Upper lobe of right lung (tissue), 1 donor: Measurements from ENCODE around the gene RFX3. TPM values are rescaled to one million over a fixed set of nuclear protein-coding genes. Genes with fewer than 3 reads are reported as not detected.
A peak's percentile ranks its signal among the peaks of the same experiment; 100 is the strongest.

ENCODE experiments used
- ATAC-seq: fragments of 200-7000 bp; cut with Tn5 transposase; one replicate; pipeline ENCODE4 v1.9.1; 2020; ENCODE audit warnings: mild to moderate bottlenecking, moderate library complexity
- DNase-seq: peaks from one replicate; pipeline ENCODE4 v3.0.0-alpha.2; 2020
- H3K27ac ChIP-seq: fragments of 200-600 bp; one replicate; pipeline ENCODE4 v1.8.0; 2022
- H3K27me3 ChIP-seq: fragments of 200-600 bp; one replicate; pipeline ENCODE4 v1.8.0; 2022; ENCODE audit warnings: mild to moderate bottlenecking
- H3K36me3 ChIP-seq: fragments of 200-600 bp; one replicate; pipeline ENCODE4 v1.8.0; 2022
- H3K4me1 ChIP-seq: fragments of 200-600 bp; one replicate; pipeline ENCODE4 v1.8.0; 2022
- H3K4me3 ChIP-seq: fragments of 200-600 bp; one replicate; pipeline ENCODE4 v1.8.0; 2022; ENCODE audit warnings: mild to moderate bottlenecking
- H3K9me3 ChIP-seq: fragments of 200-600 bp; one replicate; pipeline ENCODE4 v1.8.0; 2022
- intact Hi-C: fragments of 100-400 bp; cut with DNase I; formaldehyde crosslinking; loops from one replicate; pipeline ENCODE4 v1.11.0; 2022
- total RNA-seq: library from RNA; stranded (reverse); fragmentation: NEBNext Ultra II Directional; extraction: Animal tissue kit (Norgen Biotek cat#: 25700); gene quantifications from one replicate; pipeline ENCODE4 v1.2.1, GENCODE V29; 2021
- TF ChIP-seq, protein P1 (sequence below): fragments of 200-600 bp; IDR thresholded peaks from one replicate; pipeline ENCODE4 v1.8.0; 2022; ENCODE audit warnings: antibody characterized with exemption
- donor health status: DM: no; HTN: yes; CAD: no; lungs with severe emphysema.

The RFX3 gene
- total RNA-seq, 1 donor from 2014 or later: 13.8 TPM

- H3K4me1 ChIP-seq: no peaks in the 10 kb centered on the region
- no peak for ATAC-seq
- intact Hi-C loops: no loop called here
Observed at GRCh38 chr9:3250741-3251140, 275.1 kb downstream of the RFX3 start.

DNA sequence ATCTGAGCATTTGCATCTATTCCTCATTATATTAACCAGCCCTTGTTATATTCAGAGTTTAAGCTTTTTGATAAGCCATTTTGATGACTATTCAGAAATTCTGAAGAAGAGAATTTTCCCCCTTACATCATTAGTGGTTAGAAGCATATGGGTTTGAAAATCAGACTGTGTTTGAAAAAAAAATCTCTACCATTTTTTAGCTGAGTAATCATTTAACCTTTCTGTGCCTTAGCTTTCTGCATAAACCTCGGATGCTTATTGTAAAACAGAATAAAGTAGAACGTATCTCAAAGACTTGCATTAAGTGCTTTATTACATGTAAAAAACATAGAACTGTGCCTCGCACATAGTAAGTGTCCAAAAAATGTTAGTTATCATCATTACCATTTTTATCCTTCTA lies 278.6 kb downstream of the RFX3 start:
- no peak overlapping the region for H3K27ac ChIP-seq
- ATAC-seq (no peak), DNase-seq (no peak)
- H3K27me3 ChIP-seq: no peaks in the 10 kb centered on the region
- peaks cover 8% of the 10 kb centered on the region for H3K36me3 ChIP-seq
- H3K9me3 ChIP-seq: no peaks in the 10 kb centered on the region
- TF ChIP-seq, protein P1, sequence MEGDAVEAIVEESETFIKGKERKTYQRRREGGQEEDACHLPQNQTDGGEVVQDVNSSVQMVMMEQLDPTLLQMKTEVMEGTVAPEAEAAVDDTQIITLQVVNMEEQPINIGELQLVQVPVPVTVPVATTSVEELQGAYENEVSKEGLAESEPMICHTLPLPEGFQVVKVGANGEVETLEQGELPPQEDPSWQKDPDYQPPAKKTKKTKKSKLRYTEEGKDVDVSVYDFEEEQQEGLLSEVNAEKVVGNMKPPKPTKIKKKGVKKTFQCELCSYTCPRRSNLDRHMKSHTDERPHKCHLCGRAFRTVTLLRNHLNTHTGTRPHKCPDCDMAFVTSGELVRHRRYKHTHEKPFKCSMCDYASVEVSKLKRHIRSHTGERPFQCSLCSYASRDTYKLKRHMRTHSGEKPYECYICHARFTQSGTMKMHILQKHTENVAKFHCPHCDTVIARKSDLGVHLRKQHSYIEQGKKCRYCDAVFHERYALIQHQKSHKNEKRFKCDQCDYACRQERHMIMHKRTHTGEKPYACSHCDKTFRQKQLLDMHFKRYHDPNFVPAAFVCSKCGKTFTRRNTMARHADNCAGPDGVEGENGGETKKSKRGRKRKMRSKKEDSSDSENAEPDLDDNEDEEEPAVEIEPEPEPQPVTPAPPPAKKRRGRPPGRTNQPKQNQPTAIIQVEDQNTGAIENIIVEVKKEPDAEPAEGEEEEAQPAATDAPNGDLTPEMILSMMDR: no peak
- intact Hi-C loops: no loop called here
- no peaks in the 10 kb centered on the region for H3K4me1 ChIP-seq
- H3K4me3 ChIP-seq: no peak overlapping the region

More at GRCh38 chr9:3250741-3251140, 275.1 kb downstream of the RFX3 start:
- TF ChIP-seq, protein P1: no peak
- no peaks in the 10 kb centered on the region for H3K27me3 ChIP-seq
- no peak for DNase-seq
- H3K27ac ChIP-seq: no peak overlapping the region
- H3K36me3 ChIP-seq: peaks cover 8% of the 10 kb centered on the region
- H3K4me3 ChIP-seq: no peak overlapping the region
- H3K9me3 ChIP-seq: no peaks in the 10 kb centered on the region

DNA sequence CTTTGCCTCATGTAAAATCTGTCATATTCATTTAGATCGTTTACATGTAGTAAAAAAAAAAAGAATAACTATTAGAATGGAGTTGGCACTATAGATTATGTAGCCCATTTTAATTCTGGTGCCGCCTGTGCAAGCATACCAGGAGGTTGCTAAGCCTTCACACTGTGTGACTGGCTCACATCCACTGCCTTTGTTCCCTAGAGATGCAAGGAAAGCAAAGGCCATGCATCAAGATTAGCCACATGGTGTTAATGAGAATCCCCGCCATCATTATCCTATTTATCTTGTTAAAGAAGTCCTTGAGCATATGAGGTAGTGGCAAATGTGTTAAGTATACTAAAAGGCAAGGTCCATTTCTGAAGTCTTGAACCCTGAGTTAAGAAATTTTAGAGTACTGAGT lies 279.6 kb downstream of the RFX3 start:
- H3K27ac ChIP-seq: no peak overlapping the region
- peaks cover 8% of the 10 kb centered on the region for H3K36me3 ChIP-seq
- no peaks in the 10 kb centered on the region for H3K4me1 ChIP-seq
- intact Hi-C loops: no loop called here
- no peaks in the 10 kb centered on the region for H3K9me3 ChIP-seq
- ATAC-seq (no peak), DNase-seq (no peak)
- no peak overlapping the region for H3K4me3 ChIP-seq
- TF ChIP-seq, protein P1: no peak
- no peaks in the 10 kb centered on the region for H3K27me3 ChIP-seq

DNA sequence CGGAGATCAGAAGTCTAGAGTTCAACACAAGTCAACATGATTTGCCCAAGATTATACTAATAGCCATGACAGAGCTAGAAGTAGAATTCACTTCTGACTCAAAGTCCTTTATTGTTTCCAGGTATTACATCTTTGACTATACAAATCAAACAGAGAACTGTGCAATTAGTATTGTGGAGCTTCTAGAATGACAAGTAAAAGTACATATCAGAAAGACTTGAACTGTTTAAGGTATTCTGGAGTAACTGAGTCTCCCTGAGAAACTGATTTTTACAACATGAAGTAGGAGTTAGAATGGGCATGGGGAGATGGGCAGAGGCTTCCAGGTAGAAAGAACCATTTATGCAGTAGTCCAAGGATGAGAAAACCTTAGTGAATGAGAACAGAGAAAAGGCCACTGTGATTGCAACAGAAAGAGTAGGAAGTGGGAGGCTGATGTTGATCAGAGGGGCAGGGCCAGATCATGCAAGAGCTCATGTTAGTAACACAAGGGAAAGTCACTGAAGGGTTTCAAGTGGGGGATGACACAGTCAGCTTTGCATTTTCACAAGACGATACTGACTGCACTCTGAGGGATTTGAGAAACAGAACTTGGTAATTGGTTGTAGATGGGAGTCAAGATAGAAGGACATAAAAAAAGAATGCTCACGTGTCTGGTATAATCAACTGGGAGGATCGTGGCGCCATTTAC lies 280.7 kb downstream of the RFX3 start:
- Histone ChIP-seq H3K4me1 (no peaks in the 10 kb centered on the region), H3K9me3 (no peaks in the 10 kb centered on the region), H3K36me3 (peaks cover 8% of the 10 kb centered on the region), H3K27me3 (no peaks in the 10 kb centered on the region), H3K4me3 (no peak overlapping the region), H3K27ac (no peak overlapping the region)
- DNase-seq: no peak
- intact Hi-C loops: no loop called here
- ATAC-seq: peak; percentile 69
- TF ChIP-seq, protein P1: no peak

GRCh38 chr9:3243683-3244082 lies 282.1 kb downstream of the RFX3 start:
- ATAC-seq (no peak), DNase-seq (no peak)
- TF ChIP-seq, protein P1: no peak
- no peaks in the 10 kb centered on the region for H3K27me3 ChIP-seq
- no peaks in the 10 kb centered on the region for H3K9me3 ChIP-seq
- intact Hi-C loops: no loop called here
- peaks cover 8% of the 10 kb centered on the region for H3K36me3 ChIP-seq
- H3K27ac ChIP-seq: no peak overlapping the region
- H3K4me3 ChIP-seq: no peak overlapping the region
- no peaks in the 10 kb centered on the region for H3K4me1 ChIP-seq

DNA sequence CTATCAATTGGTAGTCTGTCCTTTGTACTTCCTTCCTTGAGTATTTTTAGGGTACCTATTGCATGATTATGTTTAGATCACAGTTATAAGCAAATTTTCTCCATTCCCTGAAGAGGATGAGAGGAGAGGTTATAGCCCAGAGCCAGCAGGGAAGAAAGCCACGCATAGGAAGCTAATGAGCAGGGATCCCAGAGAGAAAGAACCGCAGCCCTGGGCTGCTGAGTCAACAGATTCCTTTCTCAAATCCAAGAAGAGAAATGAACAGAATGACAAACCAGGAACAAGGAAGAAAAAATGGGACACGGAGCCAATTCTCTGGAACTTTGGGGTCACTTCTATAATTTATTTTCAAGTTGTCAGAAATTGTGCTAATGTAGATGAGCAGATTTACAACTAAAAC lies 284.5 kb downstream of the RFX3 start:
- no peaks in the 10 kb centered on the region for H3K9me3 ChIP-seq

More for the DNA sequence above, 284.5 kb downstream of the RFX3 start:
- Histone ChIP-seq H3K27ac (no peak overlapping the region), H3K27me3 (no peaks in the 10 kb centered on the region), H3K36me3 (peaks cover under 1% of the 10 kb centered on the region), H3K4me1 (no peaks in the 10 kb centered on the region), H3K4me3 (no peak overlapping the region)
- TF ChIP-seq, protein P1: no peak
- intact Hi-C loops: no loop called here
- DNase-seq: no peak
- ATAC-seq: no peak
